ENCODE data around the gene OR1K1.

OR1K1 gene

DNA sequence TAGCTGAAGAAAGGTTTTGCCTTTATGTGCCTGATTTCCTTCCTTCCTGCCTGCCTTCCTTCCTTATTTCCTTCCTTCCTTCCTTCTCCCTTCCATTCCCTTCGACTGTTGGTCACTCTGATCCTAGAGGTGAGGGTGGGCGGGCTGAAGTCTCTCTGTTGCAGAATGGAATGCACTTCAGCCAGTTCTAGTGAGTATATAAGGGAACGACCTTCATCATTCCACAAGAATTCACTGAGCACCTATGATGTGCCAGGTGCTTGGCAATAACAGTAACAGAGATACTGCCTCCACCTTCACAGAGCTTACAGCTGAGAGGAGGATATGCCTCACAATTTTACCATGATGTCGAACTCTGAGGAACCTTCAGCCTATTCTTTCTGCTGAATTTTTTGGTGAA lies 19.9 kb upstream of the OR1K1 start:
- TF ChIP-seq, protein P1, sequence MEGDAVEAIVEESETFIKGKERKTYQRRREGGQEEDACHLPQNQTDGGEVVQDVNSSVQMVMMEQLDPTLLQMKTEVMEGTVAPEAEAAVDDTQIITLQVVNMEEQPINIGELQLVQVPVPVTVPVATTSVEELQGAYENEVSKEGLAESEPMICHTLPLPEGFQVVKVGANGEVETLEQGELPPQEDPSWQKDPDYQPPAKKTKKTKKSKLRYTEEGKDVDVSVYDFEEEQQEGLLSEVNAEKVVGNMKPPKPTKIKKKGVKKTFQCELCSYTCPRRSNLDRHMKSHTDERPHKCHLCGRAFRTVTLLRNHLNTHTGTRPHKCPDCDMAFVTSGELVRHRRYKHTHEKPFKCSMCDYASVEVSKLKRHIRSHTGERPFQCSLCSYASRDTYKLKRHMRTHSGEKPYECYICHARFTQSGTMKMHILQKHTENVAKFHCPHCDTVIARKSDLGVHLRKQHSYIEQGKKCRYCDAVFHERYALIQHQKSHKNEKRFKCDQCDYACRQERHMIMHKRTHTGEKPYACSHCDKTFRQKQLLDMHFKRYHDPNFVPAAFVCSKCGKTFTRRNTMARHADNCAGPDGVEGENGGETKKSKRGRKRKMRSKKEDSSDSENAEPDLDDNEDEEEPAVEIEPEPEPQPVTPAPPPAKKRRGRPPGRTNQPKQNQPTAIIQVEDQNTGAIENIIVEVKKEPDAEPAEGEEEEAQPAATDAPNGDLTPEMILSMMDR (IDR thresholded peaks at IDR 0.05; ENCODE audit: low read depth, low read length, missing control alignments) = no peak
- in situ Hi-C loops (cut with HindIII; ENCODE audit: low sequenced_read_pairs) = no loop called here
- H3K4me3 ChIP-seq (ENCODE audit: low read depth, low read length) = no peak overlapping the region
- DNase-seq (ENCODE audit: low read depth) = no peak

DNA sequence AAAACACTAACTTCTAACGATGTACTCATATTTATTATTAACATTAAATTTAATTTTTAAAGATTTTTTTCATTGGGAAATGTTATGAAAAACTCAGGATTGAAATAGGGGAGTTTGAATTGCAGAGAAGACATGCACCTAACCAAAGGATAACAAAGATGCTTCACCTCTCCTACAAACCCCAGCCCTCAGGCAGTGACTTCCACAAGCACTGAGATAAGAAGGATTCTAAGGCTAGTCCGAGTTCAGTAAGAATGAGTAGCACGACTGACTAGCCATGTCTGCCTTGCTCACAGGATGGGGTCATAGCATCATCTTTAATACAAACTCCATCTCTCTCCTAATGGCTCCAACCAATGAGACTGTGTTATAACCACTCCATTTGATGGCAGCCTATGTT lies 18.3 kb upstream of the OR1K1 start:
- H3K4me3 ChIP-seq (ENCODE audit: low read depth, low read length) = no peak overlapping the region
- in situ Hi-C loops (cut with HindIII; ENCODE audit: low sequenced_read_pairs) = no loop called here
- TF ChIP-seq, protein P1 (IDR thresholded peaks at IDR 0.05; ENCODE audit: low read depth, low read length, missing control alignments) = no peak
- DNase-seq (ENCODE audit: low read depth) = no peak

DNA sequence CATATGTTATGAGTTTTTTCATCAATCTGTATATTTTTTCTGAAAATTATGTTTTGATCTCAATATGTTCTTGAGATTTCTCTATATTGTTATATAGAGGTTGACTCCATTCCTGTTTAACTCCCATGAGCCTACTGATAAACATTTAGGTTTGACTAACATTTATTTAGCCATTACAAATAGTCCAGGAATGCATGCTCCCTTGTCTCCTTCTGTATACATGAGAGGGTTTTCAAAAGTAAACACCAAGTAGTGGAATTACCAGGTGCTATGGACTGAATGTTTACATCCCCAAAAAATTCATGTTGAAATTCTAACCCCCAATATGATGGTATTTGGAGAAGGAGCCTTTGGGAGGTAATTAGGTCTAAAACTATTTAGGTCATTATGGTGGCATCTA lies 14.7 kb upstream of the OR1K1 start:
- in situ Hi-C loops (cut with HindIII; ENCODE audit: low sequenced_read_pairs) = no loop called here
- no peak overlapping the region for H3K4me3 ChIP-seq (ENCODE audit: low read depth, low read length)
- no peak for DNase-seq (ENCODE audit: low read depth)
- TF ChIP-seq, protein P1 (IDR thresholded peaks at IDR 0.05; ENCODE audit: low read depth, low read length, missing control alignments) = no peak

DNA sequence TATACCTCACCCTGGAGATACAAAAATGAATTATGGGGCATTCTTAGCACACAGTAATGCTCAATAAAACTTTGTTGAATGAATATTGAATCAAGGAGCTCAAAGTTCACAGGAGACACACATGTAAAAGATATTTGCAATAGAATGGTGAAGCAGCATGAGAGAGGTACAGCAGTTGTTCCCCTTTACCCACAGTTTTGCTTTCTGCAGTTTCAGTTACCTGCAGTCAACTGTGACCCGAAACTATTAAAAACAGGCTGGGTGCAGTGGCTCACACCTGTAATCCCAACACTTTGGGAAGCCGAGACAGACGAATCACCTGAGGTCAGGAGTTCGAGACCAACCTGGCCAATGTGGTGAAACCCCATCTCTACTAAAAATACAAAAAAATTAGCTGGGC lies 13.6 kb upstream of the OR1K1 start:
- TF ChIP-seq, protein P1 (IDR thresholded peaks at IDR 0.05; ENCODE audit: low read depth, low read length, missing control alignments) = no peak
- no peak for DNase-seq (ENCODE audit: low read depth)
- in situ Hi-C loops (cut with HindIII; ENCODE audit: low sequenced_read_pairs) = no loop called here
- H3K4me3 ChIP-seq (ENCODE audit: low read depth, low read length) = no peak overlapping the region

DNA sequence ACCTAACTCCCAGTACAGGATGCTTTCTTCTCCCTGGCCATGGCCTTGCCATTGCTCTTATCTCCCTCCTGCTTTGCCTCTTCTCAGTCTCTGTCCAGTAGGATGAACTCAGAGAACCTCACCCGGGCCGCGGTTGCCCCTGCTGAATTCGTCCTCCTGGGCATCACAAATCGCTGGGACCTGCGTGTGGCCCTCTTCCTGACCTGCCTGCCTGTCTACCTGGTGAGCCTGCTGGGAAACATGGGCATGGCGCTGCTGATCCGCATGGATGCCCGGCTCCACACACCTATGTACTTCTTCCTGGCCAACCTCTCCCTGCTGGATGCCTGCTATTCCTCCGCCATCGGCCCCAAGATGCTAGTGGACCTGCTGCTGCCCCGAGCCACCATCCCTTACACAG lies 11.1 kb upstream of the OR1K1 start, which contains the start of gene OR5C1:
TSS of gene OR5C1 (plus strand) at position 103 of the 400 bp plus-strand sequence. CDS start at position 103, 0 bp downstream.
- in situ Hi-C loops (cut with HindIII; ENCODE audit: low sequenced_read_pairs) = no loop called here
- no peak for DNase-seq (ENCODE audit: low read depth)
- TF ChIP-seq, protein P1 (IDR thresholded peaks at IDR 0.05; ENCODE audit: low read depth, low read length, missing control alignments) = no peak
- no peak within 1 kb of the TSS for H3K4me3 ChIP-seq (ENCODE audit: low read depth, low read length)

DNA sequence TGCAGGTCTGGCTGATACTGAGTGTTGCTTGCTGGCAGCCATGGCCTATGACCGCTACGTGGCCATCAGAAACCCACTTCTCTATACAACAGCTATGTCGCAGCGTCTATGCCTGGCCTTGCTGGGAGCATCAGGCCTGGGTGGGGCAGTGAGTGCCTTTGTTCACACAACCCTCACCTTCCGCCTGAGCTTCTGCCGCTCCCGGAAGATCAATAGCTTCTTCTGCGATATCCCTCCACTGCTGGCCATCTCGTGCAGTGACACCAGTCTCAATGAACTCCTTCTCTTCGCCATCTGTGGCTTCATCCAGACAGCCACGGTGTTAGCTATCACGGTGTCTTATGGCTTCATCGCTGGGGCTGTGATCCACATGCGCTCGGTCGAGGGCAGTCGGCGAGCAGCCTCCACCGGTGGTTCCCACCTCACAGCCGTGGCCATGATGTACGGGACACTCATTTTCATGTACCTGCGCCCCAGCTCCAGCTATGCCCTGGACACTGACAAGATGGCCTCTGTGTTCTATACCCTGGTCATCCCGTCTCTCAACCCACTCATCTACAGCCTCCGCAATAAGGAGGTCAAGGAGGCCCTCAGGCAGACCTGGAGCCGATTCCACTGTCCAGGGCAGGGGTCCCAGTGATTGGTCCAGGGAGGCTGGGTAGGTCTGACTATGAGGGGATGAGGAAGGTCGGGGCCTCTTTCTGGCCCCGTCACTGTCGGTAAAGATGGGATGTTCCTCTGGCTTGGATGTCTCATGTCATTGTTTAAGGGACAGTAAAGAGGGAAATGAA lies 10.5 kb upstream of the OR1K1 start:
- H3K4me3 ChIP-seq (ENCODE audit: low read depth, low read length) = no peak overlapping the region
- in situ Hi-C loops (cut with HindIII; ENCODE audit: low sequenced_read_pairs) = no loop called here
- TF ChIP-seq, protein P1 (IDR thresholded peaks at IDR 0.05; ENCODE audit: low read depth, low read length, missing control alignments) = no peak
- no peak for DNase-seq (ENCODE audit: low read depth)
